ENCODE data around the gene IQSEC2. TPM values are rescaled to one million over a fixed set of nuclear protein-coding genes. Genes with fewer than 3 reads are reported as not detected.

Gene IQSEC2
- total RNA-seq, 2 donors from 2014 or later, result 19.8 to 38.7 TPM

DNA sequence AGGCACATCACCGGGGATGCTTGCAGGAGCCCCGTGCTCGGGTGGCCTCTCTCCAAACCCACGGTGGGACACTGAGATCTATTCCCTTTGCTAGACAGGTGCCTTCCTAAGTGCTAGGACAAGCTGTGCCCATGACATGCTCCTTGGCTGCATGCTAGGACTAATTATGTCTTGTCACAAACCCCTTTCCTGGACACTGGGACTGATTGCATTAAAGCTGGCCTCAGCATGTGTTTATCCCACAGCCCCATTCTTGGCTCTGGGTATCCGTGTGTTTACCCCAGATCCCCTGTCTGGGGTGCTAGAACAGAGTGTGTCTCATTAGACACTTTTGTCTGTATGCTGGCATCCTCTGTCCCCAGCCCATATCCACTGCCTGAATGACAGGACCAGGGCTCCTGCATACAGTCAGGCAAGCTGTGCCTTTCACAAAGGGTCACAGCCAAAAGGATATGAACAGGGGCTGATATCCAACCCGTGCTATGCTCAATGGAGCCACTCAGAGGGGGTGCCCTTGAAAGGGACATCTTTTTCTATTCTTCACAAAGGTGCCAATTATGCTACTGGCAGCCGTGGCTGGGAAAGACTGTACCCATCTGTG is 9.2 kb upstream of the IQSEC2 start:
- no peaks in the 10 kb centered on the region for H3K9me3 ChIP-seq
- intact Hi-C loops (cut with DNase I), result no loop called here
- no peaks in the 10 kb centered on the region for H3K27me3 ChIP-seq (replicated peaks; ENCODE audit: insufficient read depth)
- H3K27ac ChIP-seq, result no peak overlapping the region
- whole genome bisulfite sequencing, result 85% methylated on average over 7 of the region's 7 CpGs
- DNase-seq (ENCODE audit: low spot score), result no peak
- peaks cover 4% of the 10 kb centered on the region for H3K4me1 ChIP-seq (replicated peaks)
- H3K36me3 ChIP-seq, result no peaks in the 10 kb centered on the region
- H3K4me3 ChIP-seq, result no peak overlapping the region
- TF ChIP-seq, protein P1, sequence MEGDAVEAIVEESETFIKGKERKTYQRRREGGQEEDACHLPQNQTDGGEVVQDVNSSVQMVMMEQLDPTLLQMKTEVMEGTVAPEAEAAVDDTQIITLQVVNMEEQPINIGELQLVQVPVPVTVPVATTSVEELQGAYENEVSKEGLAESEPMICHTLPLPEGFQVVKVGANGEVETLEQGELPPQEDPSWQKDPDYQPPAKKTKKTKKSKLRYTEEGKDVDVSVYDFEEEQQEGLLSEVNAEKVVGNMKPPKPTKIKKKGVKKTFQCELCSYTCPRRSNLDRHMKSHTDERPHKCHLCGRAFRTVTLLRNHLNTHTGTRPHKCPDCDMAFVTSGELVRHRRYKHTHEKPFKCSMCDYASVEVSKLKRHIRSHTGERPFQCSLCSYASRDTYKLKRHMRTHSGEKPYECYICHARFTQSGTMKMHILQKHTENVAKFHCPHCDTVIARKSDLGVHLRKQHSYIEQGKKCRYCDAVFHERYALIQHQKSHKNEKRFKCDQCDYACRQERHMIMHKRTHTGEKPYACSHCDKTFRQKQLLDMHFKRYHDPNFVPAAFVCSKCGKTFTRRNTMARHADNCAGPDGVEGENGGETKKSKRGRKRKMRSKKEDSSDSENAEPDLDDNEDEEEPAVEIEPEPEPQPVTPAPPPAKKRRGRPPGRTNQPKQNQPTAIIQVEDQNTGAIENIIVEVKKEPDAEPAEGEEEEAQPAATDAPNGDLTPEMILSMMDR (IDR thresholded peaks at IDR 0.05), result no peak
- TF ChIP-seq POLR2A (IDR thresholded peaks at IDR 0.05), result no peak
- no peak for TF ChIP-seq POLR2AphosphoS5 (IDR thresholded peaks at IDR 0.05)

DNA sequence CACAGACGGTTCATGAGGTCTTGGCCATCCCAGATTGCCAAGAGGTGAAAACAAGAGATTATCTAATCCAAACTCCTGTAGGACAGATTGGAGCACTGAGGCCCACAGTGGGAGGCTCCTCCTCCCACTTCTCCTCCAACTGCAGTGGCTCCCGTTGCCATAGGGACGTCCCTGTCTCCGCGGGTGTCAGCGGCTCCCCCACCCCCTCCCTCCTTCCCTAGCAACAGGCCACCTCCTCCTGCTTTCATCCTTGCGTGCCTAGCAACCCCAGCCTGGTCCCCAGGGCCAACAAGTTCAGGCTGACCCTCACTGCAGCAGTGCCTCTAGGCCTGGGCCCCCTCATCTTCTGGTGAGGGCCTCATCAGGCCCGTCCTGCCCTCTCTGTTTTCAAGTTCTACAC is 6.8 kb upstream of the IQSEC2 start:
- H3K27ac ChIP-seq, result peak overlapping the region in 1 of 2 donors; percentile 27
- no peak for DNase-seq (ENCODE audit: low spot score)
- no peaks in the 10 kb centered on the region for H3K36me3 ChIP-seq
- H3K9me3 ChIP-seq, result no peaks in the 10 kb centered on the region
- no peak overlapping the region for H3K4me3 ChIP-seq
- H3K27me3 ChIP-seq (replicated peaks; ENCODE audit: insufficient read depth), result no peaks in the 10 kb centered on the region
- H3K4me1 ChIP-seq (replicated peaks), result peaks cover 4% of the 10 kb centered on the region
- intact Hi-C loops (cut with DNase I), result loop anchor here (10.0 kb wide), 1 partner anchor 147 kb away; the partner anchor contains the start of gene HSD17B10
- 22% methylated on average over 7 of the region's 8 CpGs for WGBS
- TF ChIP-seq, protein P1 (IDR thresholded peaks at IDR 0.05), result no peak
- TF ChIP-seq POLR2AphosphoS5 (IDR thresholded peaks at IDR 0.05), result no peak
- TF ChIP-seq POLR2A (IDR thresholded peaks at IDR 0.05), result no peak

DNA sequence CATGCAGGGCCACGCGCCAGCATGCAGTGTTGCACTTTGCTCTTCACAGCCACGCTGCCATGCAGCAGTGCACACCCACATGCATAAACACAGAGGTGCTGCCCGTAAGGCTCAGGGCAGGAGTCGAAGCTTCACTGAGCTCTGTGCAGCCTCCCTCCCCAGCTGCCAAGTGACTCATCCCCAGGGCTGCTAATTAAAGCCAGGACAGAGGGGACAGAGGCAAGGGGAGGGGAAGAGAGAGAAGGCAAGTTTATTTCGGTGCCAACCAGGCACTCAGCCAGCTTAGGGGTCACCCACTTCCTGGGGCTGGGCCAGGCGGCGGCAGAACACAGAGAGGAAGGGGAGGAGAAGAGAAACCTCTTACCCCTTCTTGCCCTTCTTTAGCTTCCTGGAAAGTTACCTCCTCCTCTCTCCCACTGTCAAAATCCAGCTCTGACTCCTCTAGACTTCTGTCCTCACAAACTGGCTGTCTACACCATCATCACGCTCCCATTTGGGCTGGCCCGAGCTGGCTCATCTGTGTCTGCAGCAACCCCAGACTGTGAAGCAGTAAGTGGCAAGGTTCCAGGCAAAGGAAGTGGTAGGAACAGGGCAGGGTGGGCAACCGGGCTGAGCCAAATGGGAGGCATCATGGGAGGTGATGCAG is 6.2 kb upstream of the IQSEC2 start:
- Histone ChIP-seq H3K27me3 (replicated peaks; ENCODE audit: insufficient read depth) (no peaks in the 10 kb centered on the region), H3K4me1 (replicated peaks) (peaks cover 4% of the 10 kb centered on the region), H3K27ac (peak overlapping the region; percentile 11 to 27), H3K36me3 (no peaks in the 10 kb centered on the region), H3K9me3 (no peaks in the 10 kb centered on the region), H3K4me3 (no peak overlapping the region)
- TF ChIP-seq, protein P1 (IDR thresholded peaks at IDR 0.05), result no peak
- TF ChIP-seq POLR2A (IDR thresholded peaks at IDR 0.05), result no peak
- TF ChIP-seq POLR2AphosphoS5 (IDR thresholded peaks at IDR 0.05), result no peak
- DNase-seq (ENCODE audit: low spot score), result peak; percentile 17
- intact Hi-C loops (cut with DNase I), result loop anchor here (10.0 kb wide), 1 partner anchor 147 kb away; the partner anchor contains the start of gene HSD17B10
- 5% methylated on average over 8 of the region's 11 CpGs for WGBS

DNA sequence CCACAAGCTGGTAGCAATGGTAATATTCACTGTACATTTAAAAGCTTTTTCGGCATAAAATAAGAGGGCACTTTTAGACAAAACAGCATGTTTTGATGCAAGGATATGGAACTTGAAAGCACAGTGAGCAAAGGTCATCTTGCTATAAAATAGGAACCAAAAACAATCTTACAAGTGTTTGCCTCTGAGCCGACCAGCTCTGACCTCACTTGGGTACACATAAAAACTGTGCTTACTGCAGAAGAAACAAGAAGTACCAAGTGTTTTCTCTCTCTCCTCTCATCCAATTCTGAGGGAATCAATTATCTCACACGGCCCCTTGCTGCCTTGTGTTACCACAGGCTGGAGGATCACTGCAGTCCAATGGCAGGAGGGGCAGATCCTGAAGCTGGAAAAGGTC is 4.8 kb upstream of the IQSEC2 start:
- TF ChIP-seq, protein P1 (IDR thresholded peaks at IDR 0.05), result no peak
- TF ChIP-seq POLR2AphosphoS5 (IDR thresholded peaks at IDR 0.05), result no peak
- TF ChIP-seq POLR2A (IDR thresholded peaks at IDR 0.05), result no peak

More for the DNA sequence above, 4.8 kb upstream of the IQSEC2 start:
- Histone ChIP-seq H3K36me3 (no peaks in the 10 kb centered on the region), H3K27me3 (replicated peaks; ENCODE audit: insufficient read depth) (no peaks in the 10 kb centered on the region), H3K4me3 (no peak overlapping the region), H3K9me3 (no peaks in the 10 kb centered on the region), H3K27ac (no peak overlapping the region), H3K4me1 (replicated peaks) (peaks cover 4% of the 10 kb centered on the region)
- DNase-seq (ENCODE audit: low spot score), result no peak
- intact Hi-C loops (cut with DNase I), result loop anchor here (10.0 kb wide), 1 partner anchor 149 kb away; the partner anchor contains the start of gene HSD17B10
- 28% methylated on average over 3 of the region's 3 CpGs for WGBS
